Suprapubic skin (tissue), 4 donors: ENCODE data around the gene TMC2.

Experiments used
- EP300 ChIP-seq: sonication (generic); formaldehyde crosslinking; IDR thresholded peaks from one replicate; pipeline ENCODE4 v1.6.1; 2017; ENCODE audit warnings: antibody characterized with exemption
- POLR2A ChIP-seq, 2 donors: fragments of 450-650 bp; IDR thresholded peaks; one replicate each; pipeline ENCODE4 v1.6.1; 2017; ENCODE audit warnings: antibody characterized with exemption in 2 of 2, mild to moderate bottlenecking in 2 of 2, moderate library complexity in 2 of 2
- POLR2AphosphoS5 ChIP-seq, 3 donors: sonication (generic); formaldehyde crosslinking; IDR thresholded peaks; one replicate each; pipeline ENCODE4 v1.6.1; 2017; ENCODE audit warnings: antibody characterized with exemption in 3 of 3
- TF ChIP-seq, protein P1 (sequence below), 2 donors: fragments of 200-600 bp in 1 of 2; fragments of 450-650 bp in 1 of 2; sonication (generic) in 1 of 2; IDR thresholded peaks; one replicate each; pipeline ENCODE4 v1.5.1; 2016 to 2019; ENCODE audit warnings: antibody characterized with exemption in 2 of 2, mild to moderate bottlenecking in 1 of 2, moderate library complexity in 1 of 2

DNA sequence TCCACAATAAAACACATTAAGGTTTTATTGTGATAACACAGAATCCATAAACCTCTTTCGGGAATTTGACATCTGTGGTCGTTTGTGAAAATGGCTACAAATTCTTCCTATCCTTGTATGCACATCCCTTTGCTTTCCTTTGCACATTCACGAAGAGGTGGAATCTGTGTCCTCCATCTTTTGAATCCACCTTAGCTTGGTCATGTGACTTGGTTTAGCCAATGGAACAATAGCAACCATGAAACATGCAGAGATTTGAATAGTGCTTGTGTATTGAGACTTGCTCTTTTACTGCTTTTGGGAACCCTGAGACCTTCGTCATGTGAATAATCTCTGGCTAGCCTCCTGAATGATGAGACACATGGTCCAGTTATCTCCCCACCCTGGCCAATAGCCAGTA is 66.4 kb downstream of the TMC2 start:
- TF ChIP-seq POLR2A (IDR thresholded peaks at IDR 0.05), result no peak
- TF ChIP-seq, protein P1, sequence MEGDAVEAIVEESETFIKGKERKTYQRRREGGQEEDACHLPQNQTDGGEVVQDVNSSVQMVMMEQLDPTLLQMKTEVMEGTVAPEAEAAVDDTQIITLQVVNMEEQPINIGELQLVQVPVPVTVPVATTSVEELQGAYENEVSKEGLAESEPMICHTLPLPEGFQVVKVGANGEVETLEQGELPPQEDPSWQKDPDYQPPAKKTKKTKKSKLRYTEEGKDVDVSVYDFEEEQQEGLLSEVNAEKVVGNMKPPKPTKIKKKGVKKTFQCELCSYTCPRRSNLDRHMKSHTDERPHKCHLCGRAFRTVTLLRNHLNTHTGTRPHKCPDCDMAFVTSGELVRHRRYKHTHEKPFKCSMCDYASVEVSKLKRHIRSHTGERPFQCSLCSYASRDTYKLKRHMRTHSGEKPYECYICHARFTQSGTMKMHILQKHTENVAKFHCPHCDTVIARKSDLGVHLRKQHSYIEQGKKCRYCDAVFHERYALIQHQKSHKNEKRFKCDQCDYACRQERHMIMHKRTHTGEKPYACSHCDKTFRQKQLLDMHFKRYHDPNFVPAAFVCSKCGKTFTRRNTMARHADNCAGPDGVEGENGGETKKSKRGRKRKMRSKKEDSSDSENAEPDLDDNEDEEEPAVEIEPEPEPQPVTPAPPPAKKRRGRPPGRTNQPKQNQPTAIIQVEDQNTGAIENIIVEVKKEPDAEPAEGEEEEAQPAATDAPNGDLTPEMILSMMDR (IDR thresholded peaks at IDR 0.05), result no peak
- no peak for TF ChIP-seq POLR2AphosphoS5 (IDR thresholded peaks at IDR 0.05)
- TF ChIP-seq EP300, result no peak
